ENCODE data around the gene XRN1.
"Not testable (repeated sequence)": the region's sequence is repeated elsewhere in the genome, so short reads cannot be mapped to it uniquely, and the experiment has no call there.

The XRN1 gene

DNA sequence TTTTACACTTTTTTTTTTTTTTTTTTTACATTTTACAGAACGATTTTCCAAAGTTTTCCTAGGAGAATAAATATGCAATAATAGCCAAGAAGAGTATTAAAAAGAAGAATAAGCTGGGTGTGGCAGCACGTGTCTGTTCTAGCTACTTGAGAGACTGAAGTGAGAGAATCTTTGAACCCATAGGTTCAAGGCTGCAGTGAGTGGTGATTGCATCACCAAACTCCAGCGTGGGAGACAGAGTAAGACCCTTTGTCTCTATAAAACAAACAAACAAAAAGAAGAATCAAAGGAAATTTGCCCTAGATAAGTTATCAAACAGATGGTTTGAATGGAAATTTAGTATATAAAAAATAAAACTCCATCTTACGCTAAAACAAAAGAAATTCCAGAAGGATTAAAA is 13.3 kb downstream of the XRN1 start:
- no peak overlapping the region for H3K4me3 ChIP-seq (ENCODE audit: low read depth, low read length)
- TF ChIP-seq, protein P1, sequence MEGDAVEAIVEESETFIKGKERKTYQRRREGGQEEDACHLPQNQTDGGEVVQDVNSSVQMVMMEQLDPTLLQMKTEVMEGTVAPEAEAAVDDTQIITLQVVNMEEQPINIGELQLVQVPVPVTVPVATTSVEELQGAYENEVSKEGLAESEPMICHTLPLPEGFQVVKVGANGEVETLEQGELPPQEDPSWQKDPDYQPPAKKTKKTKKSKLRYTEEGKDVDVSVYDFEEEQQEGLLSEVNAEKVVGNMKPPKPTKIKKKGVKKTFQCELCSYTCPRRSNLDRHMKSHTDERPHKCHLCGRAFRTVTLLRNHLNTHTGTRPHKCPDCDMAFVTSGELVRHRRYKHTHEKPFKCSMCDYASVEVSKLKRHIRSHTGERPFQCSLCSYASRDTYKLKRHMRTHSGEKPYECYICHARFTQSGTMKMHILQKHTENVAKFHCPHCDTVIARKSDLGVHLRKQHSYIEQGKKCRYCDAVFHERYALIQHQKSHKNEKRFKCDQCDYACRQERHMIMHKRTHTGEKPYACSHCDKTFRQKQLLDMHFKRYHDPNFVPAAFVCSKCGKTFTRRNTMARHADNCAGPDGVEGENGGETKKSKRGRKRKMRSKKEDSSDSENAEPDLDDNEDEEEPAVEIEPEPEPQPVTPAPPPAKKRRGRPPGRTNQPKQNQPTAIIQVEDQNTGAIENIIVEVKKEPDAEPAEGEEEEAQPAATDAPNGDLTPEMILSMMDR (IDR thresholded peaks at IDR 0.05; ENCODE audit: low read depth, low read length, missing control alignments): no peak
- no peak for DNase-seq (ENCODE audit: low read depth)

GRCh38 chr3:142433110-142433509 is 14.7 kb downstream of the XRN1 start:
- TF ChIP-seq, protein P1 (IDR thresholded peaks at IDR 0.05; ENCODE audit: low read depth, low read length, missing control alignments): no peak
- no peak for DNase-seq (ENCODE audit: low read depth)
- no peak overlapping the region for H3K4me3 ChIP-seq (ENCODE audit: low read depth, low read length)

GRCh38 chr3:142429582-142429981 is 18.3 kb downstream of the XRN1 start:
- DNase-seq (ENCODE audit: low read depth): no peak

GRCh38 chr3:142424754-142425153 is 23.1 kb downstream of the XRN1 start:
- TF ChIP-seq, protein P1 (IDR thresholded peaks at IDR 0.05; ENCODE audit: low read depth, low read length, missing control alignments): no peak
- H3K4me3 ChIP-seq (ENCODE audit: low read depth, low read length): no peak overlapping the region
- DNase-seq (ENCODE audit: low read depth): no peak

More at GRCh38 chr3:142429582-142429981, 18.3 kb downstream of the XRN1 start:
- no peak overlapping the region for H3K4me3 ChIP-seq (ENCODE audit: low read depth, low read length)
- TF ChIP-seq, protein P1 (IDR thresholded peaks at IDR 0.05; ENCODE audit: low read depth, low read length, missing control alignments): no peak

DNA sequence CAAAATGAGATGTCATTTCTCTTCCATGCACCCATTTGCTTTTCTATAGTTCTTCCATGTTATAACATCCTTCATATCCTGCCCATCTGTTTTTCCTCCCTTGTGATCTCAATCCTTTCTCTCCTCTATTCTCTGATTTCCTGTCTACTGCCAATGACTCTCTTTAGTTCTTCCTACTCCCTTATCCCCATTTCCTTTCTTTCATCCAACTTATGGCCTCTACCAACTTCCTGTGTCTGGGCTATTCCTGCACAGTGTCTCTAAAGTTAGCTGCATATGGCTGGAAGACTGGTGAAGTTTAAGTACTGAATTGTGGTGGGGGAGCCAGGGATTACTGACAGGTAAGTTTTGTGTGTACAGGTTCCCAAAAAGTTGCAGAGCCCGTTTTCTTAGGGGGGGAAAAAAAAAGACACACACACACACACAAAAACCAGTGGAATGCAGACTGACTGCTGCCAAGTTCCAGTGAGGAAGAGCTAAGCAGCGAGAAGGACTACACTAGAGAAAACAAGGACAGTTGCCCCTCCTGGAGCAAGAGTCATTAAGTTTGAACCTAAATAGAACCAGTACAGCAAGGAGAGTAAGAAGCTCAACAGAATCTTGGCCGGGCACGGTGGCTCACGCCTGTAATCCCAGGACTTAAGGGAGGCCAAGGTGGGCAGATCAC is 28.8 kb downstream of the XRN1 start:
- TF ChIP-seq, protein P1 (IDR thresholded peaks at IDR 0.05; ENCODE audit: low read depth, low read length, missing control alignments): no peak
- no peak overlapping the region for H3K4me3 ChIP-seq (ENCODE audit: low read depth, low read length)
- no peak for DNase-seq (ENCODE audit: low read depth)

- TF ChIP-seq, protein P1 (IDR thresholded peaks at IDR 0.05; ENCODE audit: low read depth, low read length, missing control alignments): no peak
- no peak overlapping the region for H3K4me3 ChIP-seq (ENCODE audit: low read depth, low read length)
- DNase-seq (ENCODE audit: low read depth): no peak
These were observed 30.5 kb downstream of the XRN1 start for GRCh38 chr3:142417302-142417701.

DNA sequence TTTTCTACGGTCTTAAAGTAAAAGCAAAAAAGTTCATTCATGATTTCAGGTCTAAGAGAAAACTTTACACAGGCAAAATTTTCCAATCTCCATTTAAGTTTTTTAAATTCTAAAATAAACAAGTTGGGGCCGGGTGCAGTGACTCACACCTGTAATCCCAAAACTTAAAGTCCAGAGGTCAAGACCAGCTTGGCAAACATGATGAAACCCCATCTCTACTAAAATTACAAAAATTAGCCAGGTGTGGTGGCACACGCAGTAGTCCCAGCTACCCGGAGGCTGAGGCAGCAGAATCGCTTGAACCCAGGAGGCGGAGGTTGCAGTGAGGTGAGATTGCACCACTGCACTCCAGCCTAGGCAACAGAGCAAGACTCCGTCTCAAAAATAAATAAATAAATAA is 47.3 kb downstream of the XRN1 start:
- DNase-seq (ENCODE audit: low read depth); H3K4me3 ChIP-seq (ENCODE audit: low read depth, low read length): not testable (repeated sequence)
